Measurements from ENCODE around the gene DNAJC17.

Gene DNAJC17, protein sequence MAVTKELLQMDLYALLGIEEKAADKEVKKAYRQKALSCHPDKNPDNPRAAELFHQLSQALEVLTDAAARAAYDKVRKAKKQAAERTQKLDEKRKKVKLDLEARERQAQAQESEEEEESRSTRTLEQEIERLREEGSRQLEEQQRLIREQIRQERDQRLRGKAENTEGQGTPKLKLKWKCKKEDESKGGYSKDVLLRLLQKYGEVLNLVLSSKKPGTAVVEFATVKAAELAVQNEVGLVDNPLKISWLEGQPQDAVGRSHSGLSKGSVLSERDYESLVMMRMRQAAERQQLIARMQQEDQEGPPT

DNA sequence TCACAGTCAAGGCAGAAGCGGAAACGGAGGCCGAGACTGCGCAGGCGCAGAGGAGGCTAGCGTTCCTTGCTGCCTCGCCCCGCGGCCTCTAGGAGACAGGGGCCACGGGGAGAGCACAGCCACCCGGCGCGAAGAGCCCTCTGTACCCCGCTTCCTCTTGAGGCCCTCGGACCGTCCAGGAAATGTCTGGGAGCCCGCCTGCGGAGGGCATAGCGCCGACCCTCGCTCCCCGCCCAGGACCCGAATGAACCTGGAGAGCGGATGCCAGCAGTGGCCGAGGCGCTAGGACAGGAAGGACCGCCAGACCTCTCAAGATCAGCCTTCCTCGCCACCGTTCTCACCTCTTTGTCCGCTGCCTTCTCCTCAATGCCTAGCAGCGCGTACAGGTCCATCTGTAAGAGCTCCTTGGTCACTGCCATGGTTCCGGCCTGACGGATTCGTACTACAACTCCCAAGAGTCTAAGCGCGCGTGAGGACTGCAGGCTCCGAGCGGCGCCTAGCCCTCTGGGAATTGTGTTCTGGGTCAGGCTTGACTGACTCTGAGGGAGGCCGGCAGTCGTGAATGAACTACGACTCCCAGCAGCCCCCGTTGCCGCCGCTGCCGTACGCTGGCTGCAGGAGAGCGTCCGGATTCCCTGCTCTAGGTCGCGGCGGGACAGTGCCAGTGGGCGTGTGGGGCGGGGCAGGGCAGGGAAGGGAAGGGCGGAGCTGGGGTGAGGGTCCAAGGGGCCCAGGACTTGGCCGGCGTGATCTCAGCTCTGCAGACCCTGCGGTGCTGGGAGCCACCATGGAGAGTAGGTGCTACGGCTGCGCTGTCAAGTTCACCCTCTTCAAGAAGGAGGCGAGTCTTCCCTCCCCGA, at the start of gene DNAJC17, which contains the start of gene ZFYVE19:
Gene DNAJC17 (minus strand): TSS at position 446 of the 860 bp plus-strand sequence. CDS start 27 bp downstream, at position 419.
Gene ZFYVE19 (plus strand): TSS at position 62 of the 860 bp plus-strand sequence. CDS start 501 bp downstream, at position 563.
- Mint-ChIP-seq H3K27me3 (ENCODE audit: low read depth) (no peaks in the 10 kb centered on the region), H3K27ac (peak within 1 kb of the TSS; percentile 97), H3K4me3 (peak within 1 kb of the TSS; percentile 93), H3K36me3 (ENCODE audit: low read depth) (peaks cover 6% of the 10 kb centered on the region), H3K4me1 (ENCODE audit: low read depth) (peaks cover 15% of the 10 kb centered on the region), H3K9me3 (no peaks in the 10 kb centered on the region)

DNA sequence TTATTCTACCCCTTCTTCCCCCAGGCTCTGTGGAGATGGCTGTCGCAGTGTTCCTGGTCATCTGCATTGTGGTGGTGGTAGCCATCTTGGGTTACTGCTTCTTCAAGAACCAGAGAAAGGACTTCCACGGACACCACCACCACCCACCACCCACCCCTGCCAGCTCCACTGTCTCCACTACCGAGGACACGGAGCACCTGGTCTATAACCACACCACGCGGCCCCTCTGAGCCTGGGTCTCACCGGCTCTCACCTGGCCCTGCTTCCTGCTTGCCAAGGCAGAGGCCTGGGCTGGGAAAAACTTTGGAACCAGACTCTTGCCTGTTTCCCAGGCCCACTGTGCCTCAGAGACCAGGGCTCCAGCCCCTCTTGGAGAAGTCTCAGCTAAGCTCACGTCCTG, 49.5 kb upstream of the DNAJC17 start:
- Mint-ChIP-seq H3K4me1 (ENCODE audit: low read depth) (peaks cover 17% of the 10 kb centered on the region), H3K9me3 (no peaks in the 10 kb centered on the region), H3K4me3 (no peak overlapping the region), H3K36me3 (ENCODE audit: low read depth) (no peaks in the 10 kb centered on the region), H3K27me3 (ENCODE audit: low read depth) (peaks cover 5% of the 10 kb centered on the region), H3K27ac (no peak overlapping the region)

DNA sequence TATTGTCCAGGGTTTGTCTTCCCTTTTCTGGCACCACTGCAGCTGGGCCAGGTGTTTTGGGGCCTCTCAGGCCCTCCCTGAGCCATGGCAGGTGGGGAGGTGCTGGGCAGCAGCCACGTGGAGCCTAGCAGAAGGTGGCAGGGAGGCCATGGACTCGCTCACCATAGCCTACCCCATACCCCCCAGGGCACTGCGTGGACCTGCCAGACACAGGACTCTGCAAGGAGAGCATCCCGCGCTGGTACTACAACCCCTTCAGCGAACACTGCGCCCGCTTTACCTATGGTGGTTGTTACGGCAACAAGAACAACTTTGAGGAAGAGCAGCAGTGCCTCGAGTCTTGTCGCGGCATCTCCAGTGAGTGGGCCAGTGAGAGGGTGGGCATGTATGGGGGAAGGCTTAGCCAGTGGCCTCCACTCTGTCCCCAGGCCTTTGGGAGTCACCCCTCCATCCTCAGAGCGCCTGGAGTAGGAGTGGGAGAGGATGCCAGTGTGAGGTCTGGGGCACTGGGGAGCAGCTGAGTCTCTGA, 48.5 kb upstream of the DNAJC17 start:
- Mint-ChIP-seq H3K27me3 (ENCODE audit: low read depth) (peaks cover 2% of the 10 kb centered on the region), H3K4me3 (no peak overlapping the region), H3K27ac (no peak overlapping the region), H3K36me3 (ENCODE audit: low read depth) (no peaks in the 10 kb centered on the region), H3K4me1 (ENCODE audit: low read depth) (peaks cover 17% of the 10 kb centered on the region), H3K9me3 (no peaks in the 10 kb centered on the region)

DNA sequence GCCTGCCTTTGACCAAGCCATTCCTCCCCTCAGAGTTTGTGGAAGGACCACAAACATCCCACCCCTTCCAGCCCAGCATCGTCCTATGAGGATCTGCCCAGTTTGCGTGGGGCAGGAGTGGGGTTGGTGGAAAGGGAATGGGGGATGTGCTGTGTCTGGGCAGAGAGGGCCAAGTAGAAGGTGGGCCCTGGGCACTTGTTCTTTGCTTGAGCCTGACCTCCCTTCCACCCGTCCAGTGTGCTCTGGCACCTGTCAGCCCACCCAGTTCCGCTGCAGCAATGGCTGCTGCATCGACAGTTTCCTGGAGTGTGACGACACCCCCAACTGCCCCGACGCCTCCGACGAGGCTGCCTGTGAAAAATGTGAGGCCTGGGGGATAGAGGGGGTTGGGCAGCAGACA, 46.9 kb upstream of the DNAJC17 start:
- H3K27ac Mint-ChIP-seq = no peak overlapping the region

DNA sequence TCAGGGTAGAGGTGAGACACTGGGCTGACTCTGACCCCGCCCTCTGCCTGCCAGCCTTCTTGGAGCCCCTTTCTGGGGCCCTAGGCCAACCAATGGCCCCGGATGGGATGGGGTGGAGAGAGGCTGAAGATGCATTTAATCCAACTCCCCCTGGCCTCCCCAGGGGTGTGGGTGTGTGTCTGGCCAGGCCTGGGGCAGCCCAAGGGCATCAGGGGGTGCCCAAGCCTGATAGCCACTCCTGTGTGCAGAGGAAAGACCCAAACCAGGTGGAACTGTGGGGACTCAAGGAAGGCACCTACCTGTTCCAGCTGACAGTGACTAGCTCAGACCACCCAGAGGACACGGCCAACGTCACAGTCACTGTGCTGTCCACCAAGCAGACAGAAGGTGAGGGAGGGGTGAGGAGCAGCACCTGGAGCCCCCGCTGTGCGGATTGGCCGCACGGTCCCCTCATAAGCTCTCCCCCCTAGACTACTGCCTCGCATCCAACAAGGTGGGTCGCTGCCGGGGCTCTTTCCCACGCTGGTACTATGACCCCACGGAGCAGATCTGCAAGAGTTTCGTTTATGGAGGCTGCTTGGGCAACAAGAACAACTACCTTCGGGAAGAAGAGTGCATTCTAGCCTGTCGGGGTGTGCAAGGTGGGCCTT, 46.1 kb upstream of the DNAJC17 start:
- no peak overlapping the region for H3K4me3 Mint-ChIP-seq
- peaks cover 10% of the 10 kb centered on the region for H3K4me1 Mint-ChIP-seq (ENCODE audit: low read depth)
- peaks cover 3% of the 10 kb centered on the region for H3K27me3 Mint-ChIP-seq (ENCODE audit: low read depth)
- no peaks in the 10 kb centered on the region for H3K9me3 Mint-ChIP-seq
- no peak overlapping the region for H3K27ac Mint-ChIP-seq
- H3K36me3 Mint-ChIP-seq (ENCODE audit: low read depth) = no peaks in the 10 kb centered on the region

More for the DNA sequence above, 46.9 kb upstream of the DNAJC17 start:
- Mint-ChIP-seq H3K4me3 (no peak overlapping the region), H3K9me3 (no peaks in the 10 kb centered on the region), H3K36me3 (ENCODE audit: low read depth) (no peaks in the 10 kb centered on the region), H3K4me1 (ENCODE audit: low read depth) (peaks cover 13% of the 10 kb centered on the region), H3K27me3 (ENCODE audit: low read depth) (peaks cover 3% of the 10 kb centered on the region)

DNA sequence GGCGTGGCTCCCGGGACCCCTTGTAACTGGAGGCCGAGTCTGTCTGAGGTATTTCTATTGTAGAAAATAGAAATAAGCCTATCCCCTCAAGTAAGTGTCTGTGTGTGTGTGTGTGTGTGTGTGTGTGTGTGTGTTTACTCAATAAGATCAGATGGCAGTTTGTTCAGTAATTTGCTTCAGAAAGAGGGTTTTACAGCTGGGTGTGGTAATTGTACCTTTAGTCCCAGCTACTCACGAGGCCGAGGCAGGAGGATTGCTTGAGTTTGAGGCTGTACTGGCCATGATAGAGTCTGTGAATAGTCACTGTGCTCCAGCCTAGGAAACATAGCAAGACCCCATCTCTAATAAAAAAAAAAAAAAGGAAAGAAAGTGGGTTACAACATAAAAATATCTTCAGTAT, 45.3 kb upstream of the DNAJC17 start:
- no peak overlapping the region for H3K4me3 Mint-ChIP-seq
- no peaks in the 10 kb centered on the region for H3K36me3 Mint-ChIP-seq (ENCODE audit: low read depth)
- H3K9me3 Mint-ChIP-seq = no peaks in the 10 kb centered on the region
- H3K4me1 Mint-ChIP-seq (ENCODE audit: low read depth) = peaks cover 9% of the 10 kb centered on the region
- H3K27me3 Mint-ChIP-seq (ENCODE audit: low read depth) = peaks cover 3% of the 10 kb centered on the region
- no peak overlapping the region for H3K27ac Mint-ChIP-seq

DNA sequence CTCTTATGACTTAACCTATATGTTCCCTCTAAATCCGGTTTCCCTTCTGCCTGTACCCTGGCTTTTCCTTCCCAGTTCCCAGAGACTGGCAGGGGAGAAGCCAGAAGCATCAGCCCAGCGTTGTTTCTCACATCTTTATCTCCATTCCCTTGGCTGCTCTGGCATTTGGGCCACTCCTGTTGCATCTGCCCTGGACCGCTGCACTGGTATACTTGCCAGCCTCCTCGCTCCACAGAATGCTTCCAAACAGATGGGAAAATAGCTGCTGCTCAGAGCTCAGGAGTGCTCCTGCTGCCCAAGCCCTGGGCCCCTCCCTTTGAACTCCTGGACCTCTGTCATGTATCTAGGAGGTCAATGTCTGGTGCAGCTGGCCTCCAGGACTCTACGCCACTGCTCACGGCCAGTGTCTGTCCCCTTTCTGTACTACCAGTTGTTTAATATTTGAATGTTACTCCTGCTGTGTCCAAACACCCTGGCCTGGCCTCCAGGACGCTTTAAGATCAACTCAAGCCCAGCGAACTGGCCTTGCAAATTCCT, 43.4 kb upstream of the DNAJC17 start:
- Mint-ChIP-seq H3K36me3 (ENCODE audit: low read depth) (no peaks in the 10 kb centered on the region), H3K4me3 (no peak overlapping the region), H3K27me3 (ENCODE audit: low read depth) (peaks cover 3% of the 10 kb centered on the region), H3K9me3 (no peaks in the 10 kb centered on the region), H3K27ac (no peak overlapping the region), H3K4me1 (ENCODE audit: low read depth) (peaks cover 20% of the 10 kb centered on the region)

DNA sequence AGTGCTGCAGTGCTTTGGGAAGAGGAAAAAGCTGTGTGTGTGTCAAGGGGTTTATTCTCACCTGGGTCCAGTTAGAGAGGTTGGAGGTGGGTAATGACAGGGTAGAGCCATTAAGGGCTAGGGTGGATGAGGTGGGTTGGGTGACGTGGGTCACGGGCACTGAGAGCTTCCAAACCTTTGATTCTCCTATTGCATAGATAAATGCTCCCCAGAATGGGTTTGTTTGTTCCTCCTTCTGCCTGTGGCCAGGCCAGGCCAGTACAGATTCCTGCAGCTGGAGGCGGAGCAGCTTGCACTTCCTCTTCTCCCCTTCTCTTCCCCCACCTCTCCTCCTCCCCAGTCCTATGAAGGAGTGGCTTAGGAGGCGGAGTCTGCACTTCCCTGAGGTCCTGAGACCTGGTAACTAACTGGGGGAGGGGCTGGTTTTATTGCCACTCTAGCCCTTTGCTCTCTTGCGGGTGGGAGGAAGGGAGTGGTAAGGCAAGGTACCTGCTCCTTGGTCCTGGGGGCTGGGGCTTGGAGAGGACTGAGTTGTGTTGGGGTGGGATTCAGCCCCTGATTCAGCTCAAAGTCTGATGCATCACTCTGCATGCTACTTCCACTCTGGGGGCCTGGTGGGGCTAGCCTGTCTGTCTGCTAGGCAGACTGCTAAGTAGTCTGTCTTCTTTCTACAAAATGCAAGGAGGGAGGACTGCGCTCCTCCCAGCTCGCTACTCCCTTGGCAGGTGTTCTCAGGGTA, 40.1 kb upstream of the DNAJC17 start:
- H3K4me3 Mint-ChIP-seq = no peak overlapping the region
- peak overlapping the region; percentile 0 for H3K27ac Mint-ChIP-seq
- H3K36me3 Mint-ChIP-seq (ENCODE audit: low read depth) = peaks cover 2% of the 10 kb centered on the region
- peaks cover 15% of the 10 kb centered on the region for H3K27me3 Mint-ChIP-seq (ENCODE audit: low read depth)
- H3K9me3 Mint-ChIP-seq = no peaks in the 10 kb centered on the region
- H3K4me1 Mint-ChIP-seq (ENCODE audit: low read depth) = peaks cover 31% of the 10 kb centered on the region

DNA sequence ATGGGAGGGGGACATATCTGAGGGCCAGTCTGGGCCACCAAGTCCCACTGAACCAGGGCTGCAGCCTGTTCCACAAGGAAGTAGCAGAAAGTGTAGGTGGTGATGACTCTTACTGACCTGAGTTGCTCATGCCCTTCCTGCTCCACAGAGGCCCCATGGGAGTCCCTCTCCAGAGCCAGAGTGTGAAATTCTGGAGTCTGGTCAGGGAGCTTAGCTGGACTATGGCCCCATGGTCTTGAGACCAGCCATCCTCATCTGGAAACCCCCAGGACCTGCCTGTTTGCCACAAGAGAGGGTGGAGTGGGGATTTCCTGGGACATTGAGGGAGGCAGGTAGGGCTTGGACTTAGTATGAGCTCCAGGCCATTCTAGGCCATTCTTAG, 39.6 kb upstream of the DNAJC17 start:
- Mint-ChIP-seq H3K4me3 (no peak overlapping the region), H3K9me3 (no peaks in the 10 kb centered on the region), H3K27me3 (ENCODE audit: low read depth) (peaks cover 20% of the 10 kb centered on the region), H3K4me1 (ENCODE audit: low read depth) (peaks cover 31% of the 10 kb centered on the region), H3K27ac (peak overlapping the region; percentile 0), H3K36me3 (ENCODE audit: low read depth) (peaks cover 2% of the 10 kb centered on the region)

DNA sequence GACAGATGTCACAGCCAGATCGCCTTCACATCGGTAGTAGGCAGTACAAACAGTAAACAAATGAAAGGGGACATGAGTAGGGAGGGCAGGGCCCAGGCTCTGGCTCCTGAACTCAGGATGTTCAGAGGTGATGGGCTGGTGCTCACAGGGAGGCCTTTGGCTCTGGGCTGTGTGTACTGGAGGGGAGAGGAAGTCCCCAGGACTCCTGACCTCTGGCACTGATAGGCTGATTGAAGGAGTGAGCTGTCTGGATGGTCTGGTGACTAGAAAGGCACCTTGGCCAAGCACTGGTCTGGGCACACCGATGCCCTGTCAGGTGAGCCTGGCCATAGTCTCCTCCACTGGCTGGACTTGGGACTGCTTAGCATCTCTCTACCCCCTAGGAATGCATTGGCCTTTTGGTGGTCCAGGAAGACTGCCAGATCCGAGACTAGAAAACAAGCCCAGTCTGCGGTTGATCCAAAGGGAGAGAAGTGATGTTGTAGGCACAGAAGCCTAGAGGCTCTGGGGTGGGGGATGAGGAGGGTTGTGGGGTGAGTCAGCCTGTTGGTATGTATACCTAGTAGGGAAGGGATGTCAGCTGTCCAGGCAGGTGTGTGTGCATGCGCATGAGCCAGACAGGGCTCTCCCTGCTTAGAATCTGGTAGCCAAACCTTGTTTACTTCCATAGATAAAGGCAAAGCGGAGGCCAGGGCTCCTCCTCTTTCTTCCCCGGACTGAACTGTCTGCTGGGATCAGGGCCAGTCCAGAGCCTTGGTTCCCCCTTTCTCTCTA, 38.4 kb upstream of the DNAJC17 start:
- peaks cover 30% of the 10 kb centered on the region for H3K27me3 Mint-ChIP-seq (ENCODE audit: low read depth)
- no peaks in the 10 kb centered on the region for H3K9me3 Mint-ChIP-seq
- no peak overlapping the region for H3K27ac Mint-ChIP-seq
- H3K4me3 Mint-ChIP-seq = peak overlapping the region; percentile 42
- H3K4me1 Mint-ChIP-seq (ENCODE audit: low read depth) = peaks cover 31% of the 10 kb centered on the region
- peaks cover 2% of the 10 kb centered on the region for H3K36me3 Mint-ChIP-seq (ENCODE audit: low read depth)

DNA sequence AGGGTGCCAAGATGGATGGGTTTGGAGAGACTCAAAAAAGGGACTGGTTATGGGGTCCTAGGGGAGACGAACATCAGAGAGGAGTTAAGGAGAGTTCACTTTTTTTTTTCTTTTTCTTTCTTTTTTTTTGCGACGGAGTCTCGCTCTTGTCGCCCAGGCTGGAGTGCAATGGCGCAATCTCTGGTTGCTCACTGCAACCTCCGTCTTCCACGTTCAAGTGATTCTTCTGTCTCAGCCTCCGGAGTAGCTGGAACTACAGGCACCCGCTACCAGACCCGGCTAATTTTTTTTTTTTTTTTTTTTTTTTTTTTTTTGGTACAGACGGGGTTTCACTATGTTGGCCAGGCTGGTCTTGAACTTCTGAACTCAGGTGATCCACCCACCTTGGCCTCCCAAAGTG, 37.8 kb upstream of the DNAJC17 start:
- Mint-ChIP-seq H3K9me3 (no peaks in the 10 kb centered on the region), H3K36me3 (ENCODE audit: low read depth) (peaks cover 2% of the 10 kb centered on the region), H3K4me3 (peak overlapping the region; percentile 81), H3K27me3 (ENCODE audit: low read depth) (peaks cover 30% of the 10 kb centered on the region), H3K27ac (no peak overlapping the region), H3K4me1 (ENCODE audit: low read depth) (peaks cover 31% of the 10 kb centered on the region)

DNA sequence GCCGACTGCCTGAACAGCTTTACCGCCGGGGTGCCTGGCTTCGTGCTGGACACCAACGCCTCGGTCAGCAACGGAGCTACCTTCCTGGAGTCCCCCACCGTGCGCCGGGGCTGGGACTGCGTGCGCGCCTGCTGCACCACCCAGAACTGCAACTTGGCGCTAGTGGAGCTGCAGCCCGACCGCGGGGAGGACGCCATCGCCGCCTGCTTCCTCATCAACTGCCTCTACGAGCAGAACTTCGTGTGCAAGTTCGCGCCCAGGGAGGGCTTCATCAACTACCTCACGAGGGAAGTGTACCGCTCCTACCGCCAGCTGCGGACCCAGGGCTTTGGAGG, 37.4 kb upstream of the DNAJC17 start:
- H3K36me3 Mint-ChIP-seq (ENCODE audit: low read depth) = peaks cover 2% of the 10 kb centered on the region
- H3K4me1 Mint-ChIP-seq (ENCODE audit: low read depth) = peaks cover 31% of the 10 kb centered on the region
- H3K9me3 Mint-ChIP-seq = no peaks in the 10 kb centered on the region
- peak overlapping the region; percentile 81 for H3K4me3 Mint-ChIP-seq
- H3K27me3 Mint-ChIP-seq (ENCODE audit: low read depth) = peaks cover 31% of the 10 kb centered on the region
- no peak overlapping the region for H3K27ac Mint-ChIP-seq

Data from T-helper 1 cell treated with Interleukin-12 subunit alpha and Interleukin-12 subunit beta and Interleukin-4 antibody, amounts not matched to agents 30 μg/mL and 1 μg/mL, for 36 hours (primary cell).